Activated naive CD8-positive, alpha-beta T cell treated with anti-CD3 and anti-CD28 coated beads for 36 hours (primary cell): ENCODE data around the gene BEND2. TPM values are rescaled to one million over a fixed set of nuclear protein-coding genes. Genes with fewer than 3 reads are reported as not detected.

Source experiments
- DNase-seq: peaks from one replicate; pipeline ENCODE4 v3.0.0; 2021
- H3K27ac Mint-ChIP-seq: one replicate; pipeline ENCODE4 v1.8.0; 2022; ENCODE audit warnings: mild to moderate bottlenecking, moderate library complexity, mixed read lengths
- H3K27me3 Mint-ChIP-seq: one replicate; pipeline ENCODE4 v1.8.0; 2022; ENCODE audit warnings: mild to moderate bottlenecking, mixed read lengths
- H3K36me3 Mint-ChIP-seq: one replicate; pipeline ENCODE4 v1.8.0; 2021; ENCODE audit warnings: mild to moderate bottlenecking, mixed read lengths
- H3K4me1 Mint-ChIP-seq: one replicate; pipeline ENCODE4 v1.8.0; 2021; ENCODE audit warnings: mixed read lengths
- H3K4me3 Mint-ChIP-seq: one replicate; pipeline ENCODE4 v1.8.0; 2022; ENCODE audit warnings: mild to moderate bottlenecking, moderate library complexity, mixed read lengths
- H3K9me3 Mint-ChIP-seq: one replicate; pipeline ENCODE4 v1.8.0; 2022; ENCODE audit warnings: mixed read lengths
- total RNA-seq, 2 experiments: library from RNA; stranded (reverse); gene quantifications; one replicate each; pipeline ENCODE4 v1.2.3, GENCODE V29; 2021

The BEND2 gene
- total RNA-seq, 2 experiments from 2014 or later, result not detected

DNA sequence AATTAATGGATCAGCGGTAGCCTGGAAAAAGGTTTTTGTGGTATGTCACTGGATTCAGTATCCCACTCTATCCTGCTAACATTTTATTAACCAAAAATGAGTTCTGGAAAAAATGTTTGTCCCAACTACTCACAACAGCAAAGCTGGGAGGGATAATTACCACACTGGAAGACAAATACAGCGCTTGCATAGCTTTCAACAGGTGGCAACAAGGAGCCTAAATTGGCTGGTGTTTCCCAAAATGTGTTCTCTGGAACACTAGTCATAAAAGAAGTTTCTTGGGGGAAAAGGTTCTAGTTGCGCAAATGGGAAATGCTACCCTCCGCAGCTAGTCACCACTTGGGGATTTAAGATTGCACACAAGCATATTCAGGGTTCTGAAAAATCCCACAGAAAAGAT, 54.6 kb downstream of the BEND2 start:
- H3K4me3 Mint-ChIP-seq, result no peak overlapping the region
- no peaks in the 10 kb centered on the region for H3K36me3 Mint-ChIP-seq
- peaks cover 4% of the 10 kb centered on the region for H3K27me3 Mint-ChIP-seq
- no peaks in the 10 kb centered on the region for H3K9me3 Mint-ChIP-seq
- H3K4me1 Mint-ChIP-seq, result no peaks in the 10 kb centered on the region
- no peak overlapping the region for H3K27ac Mint-ChIP-seq
- DNase-seq, result no peak

GRCh38 chrX:18160369-18160768, 60.3 kb downstream of the BEND2 start:
- Mint-ChIP-seq H3K27ac (no peak overlapping the region), H3K9me3 (peaks cover 1% of the 10 kb centered on the region), H3K36me3 (no peaks in the 10 kb centered on the region), H3K4me3 (no peak overlapping the region), H3K4me1 (no peaks in the 10 kb centered on the region), H3K27me3 (peaks cover 4% of the 10 kb centered on the region)
- DNase-seq, result no peak

DNA sequence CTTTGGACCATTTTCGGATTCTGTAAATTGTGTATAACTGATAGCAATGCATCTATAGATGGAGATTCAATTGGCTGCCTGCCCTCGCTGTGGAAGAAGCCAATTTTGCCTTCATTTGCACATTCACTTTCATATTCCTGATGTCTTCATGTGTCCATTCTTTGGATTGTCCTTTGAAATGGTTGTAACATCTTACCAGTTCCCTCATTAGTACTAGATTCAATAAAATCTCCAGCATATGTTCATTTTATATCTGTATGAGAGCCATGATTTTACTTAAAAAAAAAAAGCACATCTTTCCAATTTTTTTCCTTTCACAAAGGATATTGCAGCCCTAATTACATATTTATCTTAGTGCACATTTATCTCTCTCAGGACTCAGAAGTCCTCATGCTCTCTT, 61.7 kb downstream of the BEND2 start:
- H3K9me3 Mint-ChIP-seq, result peaks cover 1% of the 10 kb centered on the region
- no peak for DNase-seq
- H3K27ac Mint-ChIP-seq, result no peak overlapping the region

GRCh38 chrX:18151649-18152048, 69.0 kb downstream of the BEND2 start:
- H3K4me3 Mint-ChIP-seq, result no peak overlapping the region
- H3K36me3 Mint-ChIP-seq, result no peaks in the 10 kb centered on the region
- DNase-seq, result no peak
- H3K27me3 Mint-ChIP-seq, result peaks cover 3% of the 10 kb centered on the region
- H3K9me3 Mint-ChIP-seq, result no peaks in the 10 kb centered on the region
- H3K27ac Mint-ChIP-seq, result no peak overlapping the region
- no peaks in the 10 kb centered on the region for H3K4me1 Mint-ChIP-seq

More for the DNA sequence above, 61.7 kb downstream of the BEND2 start:
- H3K36me3 Mint-ChIP-seq, result no peaks in the 10 kb centered on the region
- no peaks in the 10 kb centered on the region for H3K4me1 Mint-ChIP-seq
- H3K4me3 Mint-ChIP-seq, result no peak overlapping the region
- H3K27me3 Mint-ChIP-seq, result peaks cover 3% of the 10 kb centered on the region

DNA sequence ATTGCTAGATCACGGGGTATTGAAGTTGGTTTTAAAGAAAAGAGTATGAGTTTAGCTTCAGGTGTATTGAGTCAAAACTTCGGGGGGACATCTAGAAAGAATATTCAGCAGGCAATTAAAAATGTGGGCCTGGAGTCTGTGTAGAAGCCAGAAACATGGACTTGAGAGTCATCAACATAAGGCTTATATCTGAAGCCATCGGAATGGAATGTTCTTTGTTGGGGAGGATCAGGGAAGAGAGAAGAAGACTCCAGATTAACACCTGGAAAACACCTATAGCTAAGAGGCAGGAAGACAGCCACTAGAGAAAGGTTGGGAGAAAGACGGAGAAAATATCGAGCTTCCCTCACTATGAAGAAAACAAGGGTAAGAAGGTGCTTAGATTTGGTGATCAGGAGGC, 69.5 kb downstream of the BEND2 start:
- Mint-ChIP-seq H3K27ac (no peak overlapping the region), H3K4me3 (no peak overlapping the region), H3K36me3 (no peaks in the 10 kb centered on the region), H3K4me1 (no peaks in the 10 kb centered on the region), H3K27me3 (peaks cover 3% of the 10 kb centered on the region), H3K9me3 (no peaks in the 10 kb centered on the region)
- DNase-seq, result no peak

GRCh38 chrX:18149454-18149853, 71.2 kb downstream of the BEND2 start:
- Mint-ChIP-seq H3K4me1 (no peaks in the 10 kb centered on the region), H3K36me3 (no peaks in the 10 kb centered on the region), H3K4me3 (no peak overlapping the region), H3K9me3 (no peaks in the 10 kb centered on the region), H3K27ac (no peak overlapping the region), H3K27me3 (peaks cover 3% of the 10 kb centered on the region)
- no peak for DNase-seq

DNA sequence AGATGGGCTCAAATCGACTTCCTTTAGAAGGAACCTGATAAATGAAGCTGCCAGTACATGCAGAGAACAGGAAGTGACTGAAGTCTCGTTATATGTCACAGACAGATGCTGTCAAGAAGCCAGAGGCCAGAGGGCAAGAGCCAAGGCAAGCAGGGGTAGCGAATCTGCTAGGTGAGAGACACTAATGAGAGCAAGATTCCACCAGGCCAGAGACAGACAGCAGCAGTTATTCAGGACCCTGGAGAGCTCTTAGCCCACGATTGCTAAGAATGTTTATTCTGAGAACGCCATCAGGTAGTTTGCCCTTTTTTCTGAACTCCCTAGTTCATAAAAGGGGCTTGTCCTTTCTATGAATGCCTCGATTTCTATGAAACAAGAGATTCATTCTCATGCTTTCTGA, 73.7 kb downstream of the BEND2 start:
- Mint-ChIP-seq H3K4me3 (no peak overlapping the region), H3K9me3 (no peaks in the 10 kb centered on the region), H3K27ac (no peak overlapping the region), H3K27me3 (peaks cover 3% of the 10 kb centered on the region), H3K36me3 (no peaks in the 10 kb centered on the region), H3K4me1 (no peaks in the 10 kb centered on the region)
- DNase-seq, result peak; percentile 1

- Mint-ChIP-seq H3K4me1 (no peaks in the 10 kb centered on the region), H3K4me3 (no peak overlapping the region), H3K9me3 (no peaks in the 10 kb centered on the region), H3K36me3 (no peaks in the 10 kb centered on the region), H3K27me3 (peaks cover under 1% of the 10 kb centered on the region), H3K27ac (no peak overlapping the region)
- DNase-seq, result no peak
Observed at GRCh38 chrX:18146009-18146408, 74.7 kb downstream of the BEND2 start.

DNA sequence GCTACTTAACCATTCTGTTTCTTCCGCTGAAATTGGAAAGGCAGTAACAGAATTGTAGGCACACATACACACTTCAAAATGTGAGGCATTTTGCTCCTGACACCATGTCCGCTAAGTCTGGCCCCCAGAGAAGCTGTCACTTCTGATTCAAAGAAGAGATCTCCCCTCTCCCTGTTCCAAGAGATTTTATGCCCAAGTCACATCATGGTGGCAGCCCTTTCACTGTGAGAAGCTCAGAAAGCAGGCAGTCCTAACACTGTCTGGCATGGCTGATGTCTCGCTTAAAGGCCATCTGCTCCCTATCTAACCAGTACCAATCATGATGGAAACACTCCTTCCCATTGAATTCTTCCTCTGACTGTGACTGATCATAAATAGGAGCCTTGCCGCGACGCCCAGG, 83.9 kb downstream of the BEND2 start:
- DNase-seq, result no peak
- Mint-ChIP-seq H3K4me1 (no peaks in the 10 kb centered on the region), H3K4me3 (no peak overlapping the region), H3K9me3 (no peaks in the 10 kb centered on the region), H3K36me3 (no peaks in the 10 kb centered on the region), H3K27me3 (no peaks in the 10 kb centered on the region), H3K27ac (no peak overlapping the region)

DNA sequence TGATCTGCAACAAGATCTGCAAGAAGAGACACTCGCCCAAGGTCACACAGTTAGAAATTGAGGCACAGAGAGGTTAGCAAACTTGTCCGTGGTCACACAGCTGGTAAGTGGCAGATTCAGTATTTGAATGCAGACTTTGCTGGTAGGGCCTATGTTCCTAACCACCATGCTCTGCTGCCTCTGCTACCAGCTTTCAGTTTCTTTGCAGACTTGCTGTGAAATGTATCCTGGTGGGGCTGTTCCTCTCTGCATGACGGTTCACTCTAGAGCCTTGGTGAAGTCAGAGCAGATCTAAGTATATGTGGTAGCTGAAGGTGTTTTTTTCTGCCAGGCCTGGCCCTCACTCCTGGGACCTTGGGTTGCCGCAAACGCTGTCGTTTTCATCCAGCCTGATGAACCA, 87.1 kb downstream of the BEND2 start:
- no peak overlapping the region for H3K27ac Mint-ChIP-seq
- no peak overlapping the region for H3K4me3 Mint-ChIP-seq
- H3K9me3 Mint-ChIP-seq, result no peaks in the 10 kb centered on the region
- H3K4me1 Mint-ChIP-seq, result no peaks in the 10 kb centered on the region
- no peaks in the 10 kb centered on the region for H3K27me3 Mint-ChIP-seq
- no peaks in the 10 kb centered on the region for H3K36me3 Mint-ChIP-seq
- DNase-seq, result no peak

DNA sequence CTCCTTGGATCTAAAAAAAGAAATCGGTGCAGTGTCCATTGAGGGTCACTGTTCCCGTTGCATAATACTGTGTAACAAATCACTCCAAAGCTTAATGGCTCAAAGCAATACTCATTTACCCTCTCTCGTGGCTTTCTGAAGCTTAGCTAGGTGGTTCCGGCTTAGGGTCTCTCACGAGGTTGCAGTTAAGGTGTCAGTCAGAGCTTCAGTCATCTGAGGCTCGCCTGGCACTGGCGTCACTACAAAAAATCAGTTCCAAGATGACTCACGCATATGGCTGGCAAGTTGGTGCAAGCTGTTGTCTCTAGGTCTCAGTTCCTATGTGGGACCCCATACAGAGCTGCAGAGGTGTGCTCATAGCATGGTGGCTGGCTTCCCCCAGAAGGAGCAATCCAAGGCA, 91.0 kb downstream of the BEND2 start:
- Mint-ChIP-seq H3K9me3 (no peaks in the 10 kb centered on the region), H3K36me3 (no peaks in the 10 kb centered on the region), H3K27ac (no peak overlapping the region), H3K27me3 (no peaks in the 10 kb centered on the region), H3K4me3 (no peak overlapping the region), H3K4me1 (no peaks in the 10 kb centered on the region)
- no peak for DNase-seq

DNA sequence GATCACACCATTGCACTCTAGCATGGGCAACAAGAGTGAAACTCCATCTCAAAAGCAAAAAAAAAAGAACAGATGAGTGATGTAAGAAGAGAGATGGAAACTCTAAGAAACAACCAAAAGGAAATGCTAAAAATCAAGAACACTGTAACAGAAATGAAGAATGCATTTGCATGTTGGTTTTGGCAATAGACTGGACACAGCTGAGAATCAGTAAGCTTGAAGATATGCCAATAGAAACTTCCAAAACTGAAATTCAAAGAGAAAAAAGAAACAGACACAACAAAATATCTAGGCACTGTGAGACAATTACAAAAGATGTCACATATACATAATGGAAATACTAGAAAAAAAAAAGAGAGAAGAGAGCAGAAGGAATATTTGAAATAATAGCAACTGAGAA, 93.7 kb downstream of the BEND2 start:
- H3K27me3 Mint-ChIP-seq, result peaks cover 5% of the 10 kb centered on the region
- no peak overlapping the region for H3K27ac Mint-ChIP-seq
- H3K4me3 Mint-ChIP-seq, result no peak overlapping the region
- H3K9me3 Mint-ChIP-seq, result no peaks in the 10 kb centered on the region
- no peaks in the 10 kb centered on the region for H3K36me3 Mint-ChIP-seq
- no peaks in the 10 kb centered on the region for H3K4me1 Mint-ChIP-seq
- no peak for DNase-seq

DNA sequence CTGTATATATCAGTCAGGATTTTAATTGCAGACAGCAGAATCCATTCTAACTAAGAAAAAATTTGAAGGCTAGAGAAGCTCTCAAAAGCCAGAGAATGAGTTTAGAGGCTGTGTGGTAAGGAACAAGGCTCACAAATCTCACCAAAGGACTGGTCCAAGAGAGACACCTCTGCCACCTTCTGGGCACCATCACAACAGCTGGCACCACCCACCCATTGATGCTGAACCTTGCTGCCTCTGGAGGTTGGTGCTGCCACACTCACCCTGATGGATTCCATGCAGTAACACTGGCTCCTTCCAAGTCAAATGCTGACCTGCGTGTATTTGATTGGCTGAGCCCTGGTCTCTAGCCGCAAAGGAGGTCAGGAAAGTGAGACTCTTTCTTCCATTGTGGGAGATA, 100.8 kb downstream of the BEND2 start:
- DNase-seq, result no peak
- H3K4me3 Mint-ChIP-seq, result no peak overlapping the region
- no peaks in the 10 kb centered on the region for H3K4me1 Mint-ChIP-seq
- H3K9me3 Mint-ChIP-seq, result peaks cover 2% of the 10 kb centered on the region
- no peaks in the 10 kb centered on the region for H3K36me3 Mint-ChIP-seq
- H3K27me3 Mint-ChIP-seq, result peaks cover 5% of the 10 kb centered on the region
- no peak overlapping the region for H3K27ac Mint-ChIP-seq

Other genes starting within 250 kb of the BEND2 start
- 1 to 10 TPM; 3.4 to 4.0 TPM for gene SCML2, start 133.8 kb upstream of the BEND2 start, total RNA-seq
- gene CDKL5, start 204.7 kb upstream of the BEND2 start, total RNA-seq, result 1 to 10 TPM in 1 of 2 experiments, under 1 TPM in 1; 0.82 to 1.3 TPM